SW 1271 (cell line): ENCODE data around the gene FAM81B.
"Not testable (repeated sequence)": the region's sequence is repeated elsewhere in the genome, so short reads cannot be mapped to it uniquely, and the experiment has no call there.

ENCODE experiments used
- DNase-seq, 2 experiments: peaks; one replicate each; lab custom pipeline; 2025; lab: John Stamatoyannopoulos, UW

Gene FAM81B

GRCh38 chr5:95390812-95391492 lies at the start of gene FAM81B:
TSS of gene FAM81B (plus strand) at chr5:95391366. CDS start at chr5:95391390, 24 bp downstream.
- peak in 1 of 2 experiments; percentile 6 for DNase-seq

DNA sequence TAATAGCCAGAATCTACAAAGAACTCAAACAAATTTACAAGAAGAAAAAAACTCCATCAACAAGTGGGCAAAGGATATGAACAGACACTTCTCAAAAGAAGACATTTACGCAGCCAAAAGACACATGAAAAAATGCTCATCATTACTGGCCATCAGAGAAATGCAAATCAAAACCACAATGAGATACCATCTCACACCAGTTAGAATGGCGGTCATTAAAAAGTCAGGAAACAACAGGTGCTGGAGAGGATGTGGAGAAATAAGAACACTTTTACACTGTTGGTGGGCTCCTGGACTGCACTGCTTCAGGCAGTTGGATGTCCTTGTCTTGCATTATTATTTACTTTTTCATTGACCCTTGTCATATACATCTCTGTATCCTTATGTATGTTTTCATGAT lies 49.7 kb upstream of the FAM81B start:
- not testable (repeated sequence) for DNase-seq

DNA sequence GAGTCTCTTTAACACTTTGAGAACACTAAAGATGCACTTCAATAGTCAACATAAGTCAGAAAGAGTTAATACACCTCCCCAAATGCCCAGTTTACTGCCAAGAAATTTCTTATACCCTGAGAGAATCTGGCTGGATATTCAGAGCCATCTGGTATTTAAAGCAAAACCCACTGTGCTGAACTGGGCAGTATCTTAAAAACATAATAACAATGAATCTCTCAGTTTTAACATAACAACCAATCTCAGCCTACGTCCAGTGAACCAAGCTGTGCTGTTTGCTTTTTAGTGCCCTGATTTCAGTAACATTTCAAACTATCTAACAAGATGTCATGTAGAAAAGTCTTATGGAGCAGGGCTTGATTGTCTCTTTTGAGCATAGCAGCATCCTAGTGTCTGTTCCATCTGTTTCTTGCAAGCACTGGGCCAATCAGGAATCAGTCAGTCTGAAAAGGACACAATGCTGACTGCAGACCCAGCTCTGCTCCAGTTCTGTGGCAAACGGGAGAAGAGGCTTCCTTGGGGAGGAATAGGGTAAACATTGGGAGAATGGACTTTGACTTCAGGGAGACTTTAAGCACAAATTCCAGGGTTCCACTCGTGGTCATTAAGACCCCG lies 43.6 kb upstream of the FAM81B start:
- no peak for DNase-seq

GRCh38 chr5:95350631-95351030 lies 40.5 kb upstream of the FAM81B start:
- DNase-seq, result no peak

DNA sequence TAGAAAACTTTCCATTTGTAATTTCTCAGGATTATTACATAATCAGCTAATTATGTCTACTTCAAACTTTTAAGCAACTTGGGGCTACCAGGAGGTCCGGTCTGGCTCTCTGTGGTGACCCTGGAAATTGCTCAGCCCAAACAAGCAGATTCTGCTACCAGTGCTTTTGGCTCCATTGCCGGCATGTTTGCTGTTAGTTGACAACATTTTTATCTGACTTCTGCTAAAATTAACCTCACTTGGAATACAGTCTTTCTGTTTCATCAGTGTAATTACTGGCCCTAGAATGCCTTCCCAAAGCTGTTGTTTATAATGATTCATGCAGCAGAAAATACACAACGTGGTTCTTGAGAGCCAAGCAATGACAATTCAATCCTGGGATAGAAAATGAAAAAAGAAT lies 38.5 kb upstream of the FAM81B start:
- DNase-seq, result no peak

DNA sequence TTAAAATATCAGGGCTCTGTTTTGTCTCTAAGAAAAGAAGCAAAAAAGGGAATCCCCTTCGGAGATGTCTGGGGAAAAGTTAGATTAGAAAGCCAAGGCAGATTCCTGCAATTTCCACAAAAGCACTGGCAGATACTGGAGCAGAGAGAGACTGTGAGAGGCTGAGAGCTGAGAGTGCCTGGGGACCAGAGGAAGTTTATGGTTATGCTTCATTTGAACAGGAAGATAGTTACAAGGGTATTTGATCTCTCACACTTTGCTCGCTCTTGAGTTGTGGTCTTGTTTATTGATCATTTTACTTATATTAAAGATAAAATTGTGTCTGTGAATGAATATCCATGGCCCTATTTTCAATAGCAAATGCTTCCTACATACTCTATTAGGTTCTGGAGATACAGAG lies 32.8 kb upstream of the FAM81B start:
- DNase-seq, result no peak

GRCh38 chr5:95358848-95359247 lies 32.3 kb upstream of the FAM81B start:
- DNase-seq, result no peak

DNA sequence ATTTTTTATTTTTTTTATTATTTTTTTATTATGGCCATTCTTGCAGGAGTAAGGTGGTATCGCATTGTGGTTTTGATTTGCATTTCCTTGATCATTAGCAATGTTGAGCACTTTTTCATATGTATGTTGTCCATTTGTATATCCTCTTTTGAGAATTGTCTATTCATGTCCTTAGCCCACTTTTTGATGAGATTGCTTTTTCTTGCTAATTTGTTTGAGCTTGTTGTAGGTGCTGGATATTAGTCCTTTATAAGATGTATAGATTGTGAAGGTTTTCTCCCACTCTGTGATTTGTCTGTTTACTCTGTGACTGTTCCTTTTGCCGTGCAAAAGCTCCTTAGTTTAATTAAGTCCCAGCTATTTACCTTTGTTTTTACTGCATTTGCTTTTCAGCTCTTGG lies 30.5 kb upstream of the FAM81B start:
- not testable (repeated sequence) for DNase-seq

GRCh38 chr5:95365302-95366095 lies 25.7 kb upstream of the FAM81B start:
- DNase-seq, result no peak

GRCh38 chr5:95369782-95370181 lies 21.4 kb upstream of the FAM81B start:
- DNase-seq, result no peak

DNA sequence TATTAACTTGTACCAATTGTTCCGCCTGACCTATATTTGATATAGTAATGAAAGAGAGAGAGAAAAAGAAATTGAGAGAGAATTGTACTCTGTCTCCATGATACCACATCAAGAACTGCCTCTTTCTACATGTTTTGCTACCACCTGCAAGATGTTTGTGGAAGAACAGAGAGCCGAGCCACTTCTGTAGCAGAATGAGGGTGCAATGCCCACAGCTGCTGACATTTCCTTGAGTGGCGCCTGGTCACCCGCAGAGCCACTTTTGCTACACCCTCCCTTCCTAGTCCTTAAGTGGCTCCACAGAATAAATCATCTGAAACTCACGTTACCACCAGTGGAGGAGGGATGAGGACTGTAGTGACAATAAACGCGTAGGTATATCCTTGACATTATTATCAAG lies 17.1 kb upstream of the FAM81B start:
- no peak for DNase-seq

- DNase-seq, result no peak
Observed at GRCh38 chr5:95375591-95375990, 15.6 kb upstream of the FAM81B start.

- no peak for DNase-seq
Observed at GRCh38 chr5:95379133-95379532, 12.0 kb upstream of the FAM81B start.

DNA sequence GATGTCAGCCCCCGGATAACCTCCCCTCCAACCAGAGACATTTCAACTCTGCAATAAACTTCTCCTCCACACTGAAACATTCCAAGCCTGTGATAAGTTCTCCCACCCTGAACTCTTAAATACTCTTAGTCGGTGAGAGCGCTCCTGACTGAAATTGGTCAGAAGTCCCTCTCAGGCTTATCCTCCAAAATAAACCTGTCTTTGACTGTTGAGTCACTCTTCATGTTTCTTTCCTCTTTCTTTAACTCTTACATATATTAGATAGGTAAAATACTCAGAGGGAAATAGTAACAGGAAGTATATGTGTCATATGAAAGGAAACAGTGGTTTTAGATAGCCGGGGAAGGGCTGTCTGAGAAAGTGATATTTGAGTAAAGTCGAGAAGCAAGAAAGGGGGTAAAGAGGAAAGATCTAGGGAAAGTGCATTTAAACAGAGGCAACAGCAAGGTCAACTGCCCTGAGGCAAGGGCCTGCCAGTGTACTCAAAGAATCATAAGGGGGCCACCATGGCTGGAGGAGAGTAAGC lies 11.0 kb upstream of the FAM81B start:
- DNase-seq, result no peak

DNA sequence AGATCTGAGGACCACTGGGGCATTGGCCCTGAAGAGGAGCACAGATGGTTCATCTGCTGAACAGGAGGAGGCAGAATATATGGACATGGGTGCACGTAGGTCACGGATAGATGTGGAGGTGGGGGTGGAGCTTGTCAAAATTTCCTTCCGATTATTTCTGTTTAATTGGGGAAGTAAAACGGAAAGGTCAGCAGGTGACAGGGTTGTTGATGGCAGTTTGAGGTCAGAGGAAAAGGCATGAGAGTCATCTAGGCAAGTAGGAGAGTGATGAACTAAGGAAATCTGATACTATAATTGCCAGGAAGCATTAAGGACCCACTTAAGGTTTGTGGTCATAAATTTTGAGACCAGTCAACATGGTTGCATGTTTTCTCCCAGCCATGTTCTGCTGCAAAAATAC lies 8.4 kb upstream of the FAM81B start:
- no peak for DNase-seq

DNA sequence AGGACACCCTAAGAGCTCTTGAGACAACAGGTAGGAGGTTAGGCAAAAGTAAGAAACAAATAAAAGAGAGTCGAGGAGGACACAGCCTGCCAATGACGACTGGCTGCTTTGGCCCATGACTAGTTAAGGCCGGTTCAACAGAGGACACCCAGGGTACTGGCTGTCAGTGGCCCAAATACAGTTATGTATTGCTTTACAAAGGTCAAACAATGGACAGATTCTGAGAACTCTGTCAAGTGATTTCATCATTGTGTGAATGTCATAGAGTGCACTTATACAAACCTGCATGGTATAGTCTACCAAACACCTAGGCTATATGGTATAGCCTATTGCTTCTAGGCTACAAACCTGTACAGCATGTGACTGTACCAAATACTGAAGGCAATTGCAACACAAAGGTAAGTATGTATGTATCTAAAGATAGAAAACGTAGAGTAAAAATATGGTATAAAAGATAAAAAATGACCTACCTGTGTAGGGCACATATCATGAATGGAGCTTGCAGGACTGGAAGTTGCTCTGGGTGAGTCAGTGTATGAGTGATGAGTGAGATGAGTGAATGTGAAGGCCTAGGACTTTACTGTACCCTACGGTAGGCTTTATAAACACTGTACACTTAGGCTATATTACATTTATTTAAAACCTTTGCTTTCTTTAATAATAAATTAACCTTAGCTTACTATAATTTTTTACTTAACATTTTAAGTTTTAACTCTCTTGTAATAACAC lies 6.5 kb upstream of the FAM81B start:
- no peak for DNase-seq

- no peak for DNase-seq
Observed at GRCh38 chr5:95385334-95385733, 5.8 kb upstream of the FAM81B start.

- not testable (repeated sequence) for DNase-seq
Observed at GRCh38 chr5:95391965-95392364, 799 bp downstream of the FAM81B start.

DNA sequence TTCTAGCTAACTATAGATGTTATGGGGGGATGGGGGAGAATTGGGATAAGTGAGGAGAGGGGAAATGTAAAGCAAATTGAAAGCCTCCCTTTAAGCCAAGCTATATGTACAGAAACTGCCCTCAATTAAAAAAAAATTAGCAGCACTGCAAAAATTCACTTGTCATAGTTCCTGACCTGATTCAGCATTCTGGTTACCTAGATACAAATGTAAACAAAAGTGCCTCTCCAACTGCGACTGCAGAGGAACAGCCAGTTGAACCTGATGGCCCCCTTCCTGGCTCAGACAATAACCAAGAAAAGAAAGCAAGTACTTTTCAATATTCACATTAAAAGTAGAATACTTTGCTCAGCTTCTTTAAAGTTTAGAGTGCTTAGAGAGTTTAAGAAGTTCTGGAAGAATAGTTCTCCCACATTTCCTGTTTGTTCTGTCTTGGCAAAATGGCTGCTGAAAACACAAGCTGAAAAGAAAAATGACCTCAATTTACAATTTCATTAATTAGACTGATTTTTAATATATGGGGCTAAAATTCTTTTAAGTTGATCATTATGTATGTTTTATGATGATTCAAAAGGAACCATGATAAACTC lies 1.5 kb downstream of the FAM81B start:
- DNase-seq, result peak in 1 of 2 experiments; percentile 34

GRCh38 chr5:95393279-95393678 lies 2.1 kb downstream of the FAM81B start:
- DNase-seq, result no peak

DNA sequence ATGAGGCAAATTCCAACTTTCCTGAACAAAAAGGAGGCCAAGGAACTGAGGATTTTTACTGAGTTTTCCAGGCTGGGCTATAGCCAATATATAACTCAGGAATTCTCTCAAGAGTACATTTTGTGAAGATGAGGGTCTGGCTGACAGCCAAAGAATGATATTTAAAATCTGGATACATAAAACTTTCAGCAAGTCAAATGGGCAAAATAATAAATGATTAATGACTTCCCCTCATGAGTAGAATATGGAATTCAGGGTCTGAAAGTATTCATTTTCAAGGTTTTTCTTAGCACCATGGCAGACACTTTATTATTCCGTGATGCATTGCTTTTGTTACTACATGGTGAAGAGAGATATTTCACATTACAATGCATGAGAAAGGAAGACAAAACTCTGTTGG lies 7.8 kb downstream of the FAM81B start:
- no peak for DNase-seq

DNA sequence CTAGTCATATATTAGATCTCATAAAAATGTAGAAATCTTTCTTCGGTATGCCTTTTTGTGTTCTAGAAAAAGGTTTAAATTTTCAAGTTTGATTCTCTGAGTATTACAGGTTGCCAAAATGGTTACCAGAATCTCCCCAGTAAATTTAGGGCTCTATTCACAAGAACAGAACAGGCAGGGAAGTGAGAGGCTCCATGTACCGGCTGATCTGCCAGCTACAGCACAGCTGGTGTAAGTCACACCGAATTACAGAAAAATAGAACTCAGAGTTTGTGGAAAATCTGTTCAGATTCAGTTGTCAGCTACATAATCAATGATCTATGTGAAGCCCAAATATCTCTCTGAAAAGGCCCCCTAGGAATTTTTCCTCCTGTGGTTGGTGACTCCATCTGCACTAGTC lies 10.5 kb downstream of the FAM81B start:
- DNase-seq, result no peak
